Amygdala (tissue), 56 donors: Measurements from ENCODE around the gene ZBTB42.

Experiments used
- DNase-seq, 56 donors: peaks; one replicate each; lab custom pipeline; 2025; lab: John Stamatoyannopoulos, UW

Gene ZBTB42

GRCh38 chr14:104781271-104782077, 19.4 kb upstream of the ZBTB42 start:
- DNase-seq, result no peak

DNA sequence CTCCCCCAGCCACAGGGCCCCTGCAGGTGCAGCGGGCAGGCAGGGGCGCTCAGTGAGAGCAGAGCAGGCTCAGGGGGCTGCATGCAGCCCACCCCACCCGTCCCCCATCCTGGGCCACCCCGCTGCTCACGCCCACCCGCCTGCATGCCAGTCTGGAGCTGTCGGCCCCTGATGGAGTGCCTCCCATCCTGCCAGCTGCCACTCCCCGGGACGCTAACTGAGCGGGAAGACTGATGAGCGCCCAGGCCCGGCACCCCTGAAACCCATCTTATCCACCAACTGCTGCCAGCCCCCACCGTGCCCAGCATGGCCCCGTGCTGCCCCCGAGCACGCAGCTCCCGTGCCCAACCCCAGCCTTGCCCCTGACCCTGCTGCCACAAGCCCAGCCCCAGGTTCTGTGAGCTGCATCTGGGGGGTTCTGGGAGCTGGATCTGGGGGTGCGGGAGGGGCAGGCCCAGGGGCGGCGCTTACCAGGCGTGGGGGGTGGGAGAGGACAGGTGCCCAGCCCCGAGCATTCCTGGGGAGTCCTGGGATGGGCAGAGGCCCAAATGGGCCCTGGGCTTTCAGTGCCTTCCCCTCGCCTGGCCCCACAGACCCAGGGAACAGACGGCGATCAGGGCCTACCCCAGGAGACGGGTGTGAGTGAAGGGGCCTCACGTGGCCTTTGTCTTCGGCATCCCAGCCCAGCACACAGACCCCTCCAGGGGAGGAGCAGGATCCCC, 18.7 kb upstream of the ZBTB42 start:
- DNase-seq, result no peak

GRCh38 chr14:104782808-104783139, 18.1 kb upstream of the ZBTB42 start:
- DNase-seq, result no peak

- DNase-seq, result no peak
Observed at GRCh38 chr14:104783484-104784217, 17.2 kb upstream of the ZBTB42 start.

DNA sequence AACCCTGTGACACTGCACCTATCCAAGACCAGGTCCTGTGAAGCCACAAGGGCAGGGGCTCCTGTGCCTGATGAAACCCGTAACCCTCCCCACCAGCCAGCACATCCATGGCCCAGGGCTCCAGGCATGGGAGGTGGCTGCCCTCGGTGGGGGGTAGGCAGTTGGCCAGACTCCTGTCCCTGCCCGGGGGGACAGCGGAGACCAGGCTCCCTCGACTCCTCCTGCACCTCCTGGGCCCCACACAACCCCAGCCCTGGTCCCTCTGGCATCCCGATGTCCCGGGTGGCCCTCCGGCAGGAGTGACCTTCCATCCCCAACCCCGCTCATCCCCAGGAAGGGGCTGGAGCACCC, 16.7 kb upstream of the ZBTB42 start:
- no peak for DNase-seq

GRCh38 chr14:104784846-104785707, 15.8 kb upstream of the ZBTB42 start:
- DNase-seq, result peak in 10 of 56 donors; percentile 12 to 58 (median 34)

DNA sequence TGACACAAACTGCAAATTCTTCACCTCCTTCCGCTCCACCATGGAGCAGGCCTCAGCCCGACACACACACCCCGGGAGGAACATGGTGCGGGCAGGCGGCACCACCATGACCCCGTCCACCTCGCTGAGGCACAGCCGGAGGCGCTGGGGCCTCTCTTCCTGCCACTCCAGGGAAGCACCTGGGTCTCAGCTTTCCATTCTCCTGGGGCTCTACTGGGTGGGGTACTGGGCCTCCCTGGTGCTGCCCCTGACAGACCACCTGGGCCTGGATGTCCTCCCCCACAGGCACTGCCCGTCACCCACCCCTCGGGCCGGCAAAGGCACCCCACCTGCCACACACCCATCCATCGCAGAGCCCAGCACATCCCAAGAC, 15.2 kb upstream of the ZBTB42 start:
- DNase-seq, result no peak

- DNase-seq, result no peak
Observed at GRCh38 chr14:104786091-104786586, 14.8 kb upstream of the ZBTB42 start.

GRCh38 chr14:104786726-104787675, 13.9 kb upstream of the ZBTB42 start:
- DNase-seq, result peak in 3 of 56 donors; percentile 31 to 41 (median 33)

GRCh38 chr14:104787736-104788135, 13.2 kb upstream of the ZBTB42 start:
- DNase-seq, result no peak

DNA sequence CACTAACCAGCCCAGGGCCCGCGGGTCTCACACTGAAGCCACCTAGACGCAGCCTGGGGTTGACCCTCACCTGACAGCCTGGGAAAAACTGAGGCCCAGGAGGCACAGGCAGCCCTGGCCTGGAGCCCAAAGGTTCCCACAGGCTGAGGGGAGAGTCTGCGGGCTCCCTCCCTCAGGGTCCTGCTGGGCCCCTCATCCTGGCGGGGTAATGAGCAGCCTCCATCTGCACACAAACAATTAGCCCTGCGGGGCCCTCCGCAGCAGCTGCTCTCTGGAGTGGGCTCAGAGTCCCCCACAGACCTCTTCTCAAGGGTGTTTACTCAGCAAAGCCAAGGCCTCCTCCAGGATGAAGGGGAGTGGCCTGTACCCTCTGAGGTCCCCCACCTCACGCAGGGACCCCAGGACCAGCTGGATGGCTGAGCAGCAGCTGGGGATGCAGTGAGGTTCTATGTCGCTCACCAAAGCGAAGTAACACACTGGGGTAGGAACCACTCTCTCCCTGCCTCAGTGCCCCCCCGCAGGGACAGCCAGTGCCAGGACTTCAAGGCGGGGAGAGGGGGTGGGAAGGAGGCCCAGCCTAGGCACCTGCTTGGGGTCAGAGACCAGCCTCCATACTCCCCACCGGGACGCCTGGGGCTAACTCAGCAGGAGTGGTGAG, 12.6 kb upstream of the ZBTB42 start:
- no peak for DNase-seq

- DNase-seq, result no peak
Observed at GRCh38 chr14:104788873-104789663, 11.8 kb upstream of the ZBTB42 start.

DNA sequence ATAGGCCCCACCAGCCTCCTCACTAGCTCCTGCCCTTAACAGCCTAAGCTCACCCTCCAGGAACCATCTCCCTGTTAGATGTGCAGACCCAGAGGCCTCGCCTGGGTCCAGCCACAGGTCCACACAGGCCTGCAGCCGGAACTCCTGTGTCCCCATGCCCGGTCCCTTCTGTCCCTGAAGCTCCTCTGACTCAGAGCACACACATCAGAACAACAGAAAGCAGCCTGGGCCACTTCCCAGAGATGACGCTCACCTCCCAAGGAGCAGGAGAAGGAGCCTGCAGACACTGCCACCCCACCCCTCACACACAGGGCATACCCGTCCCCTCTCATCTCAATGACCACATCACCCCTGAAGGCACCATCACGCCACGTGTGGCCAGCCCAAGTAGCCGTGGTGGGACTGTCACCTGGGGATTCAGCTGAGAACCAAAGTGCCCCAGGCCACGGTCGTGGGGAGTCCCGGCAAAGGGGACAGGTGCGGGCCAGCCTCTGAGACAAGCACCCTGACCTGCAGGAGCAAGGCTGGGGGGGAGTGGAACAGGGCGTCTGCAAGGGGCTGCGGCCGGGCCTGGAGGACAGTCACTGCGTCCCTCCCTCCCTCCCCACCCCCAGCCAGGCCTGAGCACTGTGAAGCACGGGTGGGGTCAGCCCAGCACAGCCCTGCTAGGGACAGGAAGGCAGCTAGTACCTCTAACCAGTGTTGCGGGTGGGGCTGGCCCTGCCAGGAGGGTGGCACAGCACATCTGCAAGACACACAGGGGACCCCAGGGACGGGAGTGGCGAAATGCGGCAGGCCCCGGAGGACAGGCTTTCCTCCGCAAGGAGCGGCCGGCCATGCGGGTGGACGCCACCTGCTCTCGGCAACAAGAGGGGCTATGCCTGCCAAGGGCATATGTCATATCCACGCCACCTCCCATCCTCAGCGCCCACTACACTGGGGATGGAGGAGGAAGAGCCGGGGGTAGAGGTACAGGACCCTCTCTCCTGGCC, 10.9 kb upstream of the ZBTB42 start:
- DNase-seq, result no peak

- DNase-seq, result no peak
Observed at GRCh38 chr14:104791425-104791824, 9.5 kb upstream of the ZBTB42 start.

- DNase-seq, result peak in 4 of 56 donors; percentile 21 to 40 (median 29)
Observed at GRCh38 chr14:104792101-104792884, 8.6 kb upstream of the ZBTB42 start.
